K562 (cell line): ENCODE data around the gene ZFYVE28. TPM values are rescaled to one million over a fixed set of nuclear protein-coding genes. Genes with fewer than 3 reads are reported as not detected.

Experiments
- CEBPB ChIP-seq: fragments of 450-650 bp; IDR thresholded peaks from 2 replicates; pipeline ENCODE4 v1.6.1; 2016; ENCODE audit warnings: missing genetic modification characterization, missing compliant biosample characterization
- CTCFL ChIP-seq: IDR thresholded peaks from 2 replicates; pipeline ENCODE4 v1.6.1; 2011; ENCODE audit warnings: borderline replicate concordance, low read depth, mild to moderate bottlenecking, moderate library complexity, low read length; ENCODE audit not compliant: insufficient read depth, poor library complexity, severe bottlenecking
- E2F3 ChIP-seq: fragments of 250-450 bp; sonication (Bioruptor Pico); IDR thresholded peaks from 2 replicates; pipeline ENCODE4 v1.4.0; 2020; ENCODE audit warnings: mild to moderate bottlenecking
- FOS ChIP-seq: IDR thresholded peaks from 3 replicates; pipeline ENCODE4 v1.6.1; 2011; ENCODE audit not compliant: insufficient read length; ENCODE audit errors: extremely low read depth
- GABPB2 ChIP-seq: fragments of 250-450 bp; sonication (Bioruptor Pico); conservative IDR thresholded peaks from 2 replicates; pipeline ENCODE4 v1.5.1; 2021; ENCODE audit warnings: mild to moderate bottlenecking
- HMG20B ChIP-seq: fragments of 250-450 bp; sonication (Bioruptor Pico); IDR thresholded peaks from 2 replicates; pipeline ENCODE4 v1.5.0; 2021; ENCODE audit warnings: mild to moderate bottlenecking
- IRF2 ChIP-seq: sonication (generic); formaldehyde crosslinking; IDR thresholded peaks from 2 replicates; pipeline ENCODE4 v1.8.1; 2022; ENCODE audit warnings: mild to moderate bottlenecking, missing genetic modification reagents
- KLF1 ChIP-seq: fragments of 450-650 bp; IDR thresholded peaks from 2 replicates; pipeline ENCODE4 v1.6.1; 2016; ENCODE audit warnings: missing genetic modification characterization, missing compliant biosample characterization
- KLF10 ChIP-seq: fragments of 250-450 bp; sonication (Bioruptor Pico); IDR thresholded peaks from 2 replicates; pipeline ENCODE4 v1.6.1; 2021; ENCODE audit warnings: matching md5 sums
- MCM2 ChIP-seq: fragments of 450-650 bp; IDR thresholded peaks from 2 replicates; pipeline ENCODE4 v1.6.1; 2017; ENCODE audit warnings: low read depth, mild to moderate bottlenecking
- MCM5 ChIP-seq: fragments of 450-650 bp; IDR thresholded peaks from 2 replicates; pipeline ENCODE4 v1.6.1; 2016; ENCODE audit warnings: low read depth
- TAF1 ChIP-seq: IDR thresholded peaks from 2 replicates; pipeline ENCODE4 v1.6.1; 2011; ENCODE audit warnings: mild to moderate bottlenecking, low read length, moderate library complexity; ENCODE audit not compliant: insufficient read depth, control insufficient read depth, severe bottlenecking; ENCODE audit errors: extremely low read depth
- TCF3 ChIP-seq: sonication (generic); formaldehyde crosslinking; IDR thresholded peaks from 2 replicates; pipeline ENCODE4 v1.4.0; 2020; ENCODE audit warnings: mild to moderate bottlenecking, missing genetic modification reagents
- U2AF2 ChIP-seq: fragments of 200-400 bp; formaldehyde crosslinking; optimal IDR thresholded peaks from 2 replicates; pipeline ENCODE3; 2017; ENCODE audit warnings: low read depth, mild to moderate bottlenecking, low read length
- ZFP91 ChIP-seq: sonication (generic); formaldehyde crosslinking; IDR thresholded peaks from 2 replicates; pipeline ENCODE4 v1.8.0; 2022; ENCODE audit warnings: mild to moderate bottlenecking, missing genetic modification reagents
- ZNF263 ChIP-seq: sonication (generic); formaldehyde crosslinking; IDR thresholded peaks from 2 replicates; pipeline ENCODE4 v1.8.0; 2022; ENCODE audit warnings: mild to moderate bottlenecking, missing genetic modification reagents, borderline replicate concordance
- ZNF324 ChIP-seq: fragments of 250-450 bp; sonication (Bioruptor Pico); IDR thresholded peaks from 2 replicates; pipeline ENCODE4 v1.4.0; 2020; ENCODE audit warnings: mild to moderate bottlenecking
- ZNF431 ChIP-seq: sonication (generic); formaldehyde crosslinking; IDR thresholded peaks from 2 replicates; pipeline ENCODE4 v1.8.0; 2022; ENCODE audit warnings: mild to moderate bottlenecking, missing genetic modification reagents
- ZNF436 ChIP-seq: fragments of 250-450, 450-650 bp; sonication (Bioruptor Pico); formaldehyde crosslinking; IDR thresholded peaks from 2 replicates; pipeline ENCODE4 v1.7.0; 2020; ENCODE audit warnings: mild to moderate bottlenecking
- polyA plus RNA-seq, 8 experiments: library from polyadenylated mRNA; depleted of rRNA in 4 of 8; stranded (reverse) in 5 of 8; unstranded in 3 of 8; fragments of >200 nt; fragmentation: Nextera tagmentation in 2 of 8; fragmentation: Illumina TruSeq in 1 of 8; extraction: Ambion mirVana in 2 of 8; extraction: Trizol in 1 of 8; gene quantifications; 2 replicates each; pipeline versions ENCODE4 v1.2.1 to v1.2.3, GENCODE V29; 2011 to 2014; ENCODE audit warnings: inconsistent platforms in 1 of 8, missing spikeins in 1 of 8
- total RNA-seq, 7 experiments: library from RNA; depleted of rRNA in 6 of 7; stranded (reverse); fragments of >200 nt in 6 of 7; fragmentation: Illumina TruSeq in 2 of 7; extraction: Trizol in 2 of 7; gene quantifications; 2 replicates each; pipeline versions ENCODE4 v1.2.1 to v1.2.3, GENCODE V29; 2011 to 2021; ENCODE audit warnings: low replicate concordance in 1 of 7
- TF ChIP-seq, protein P1 (sequence below): fragments of 250-450 bp; sonication (Bioruptor Pico); IDR thresholded peaks from 2 replicates; pipeline ENCODE4 v1.6.1; 2021; ENCODE audit warnings: mild to moderate bottlenecking
- TF ChIP-seq, protein P2 (sequence below): fragments of 450-650 bp; IDR thresholded peaks from 2 replicates; pipeline ENCODE4 v1.6.1; 2016; ENCODE audit warnings: low read depth, mild to moderate bottlenecking, moderate library complexity

Gene ZFYVE28
- total and polyA plus RNA-seq, 9 of the 15 experiments (the other 6 are each of a cell fraction or from before 2014, with no cell fraction given), result 1.3 to 24.8 (median 8.9) TPM

DNA sequence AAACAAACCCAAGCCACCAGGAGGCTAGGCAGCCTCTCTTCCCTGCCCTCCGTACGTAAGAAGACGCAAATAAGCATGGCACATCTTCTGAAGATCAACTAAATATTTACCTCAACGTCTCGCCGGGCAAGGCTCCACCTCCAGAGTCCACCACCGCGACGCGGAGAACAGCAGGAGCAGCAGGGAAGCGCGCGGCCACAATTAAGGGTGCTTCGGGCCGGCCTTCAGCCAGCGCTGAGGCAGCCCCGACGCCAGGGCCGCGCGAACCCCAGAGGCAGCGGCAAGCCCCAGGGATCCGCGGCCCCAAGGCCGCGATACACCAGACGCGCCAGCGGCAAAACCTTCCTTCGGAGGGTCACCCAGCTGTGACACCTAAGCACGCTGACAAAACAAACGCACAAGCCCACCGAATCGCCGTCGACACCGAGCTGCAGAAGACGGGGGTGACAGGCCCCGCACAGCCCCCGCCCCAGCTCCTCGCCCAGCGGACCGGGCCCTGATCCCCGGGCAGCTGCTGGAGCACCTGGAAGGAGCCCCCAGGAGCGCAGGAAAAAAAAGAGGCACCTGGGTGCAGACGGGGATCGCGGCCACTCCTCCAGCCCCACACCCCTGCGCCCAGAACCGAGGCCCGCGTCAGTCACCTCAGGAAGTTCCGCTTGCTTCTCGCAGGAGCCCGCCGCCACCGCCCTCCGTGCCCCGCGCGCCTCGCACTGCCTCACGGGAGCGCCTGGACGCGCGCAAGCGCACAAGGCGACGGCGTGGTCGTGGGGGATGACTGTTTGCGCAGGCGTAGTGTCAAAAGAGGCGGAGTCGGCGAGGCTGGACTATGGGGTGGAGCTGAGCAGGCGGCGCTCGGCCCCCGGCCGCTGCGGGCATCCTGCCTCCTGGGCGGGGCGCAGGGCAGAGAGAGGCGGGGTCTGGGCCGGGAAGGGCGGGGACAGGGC lies 176.8 kb downstream of the ZFYVE28 start, which contains the start of the genes HAUS3 and POLN (continued):
- TF ChIP-seq ZNF436 (CRISPR knock-in tag) (no peak), CEBPB (tag) (no peak), E2F3 (CRISPR knock-in tag) (0 out of 2 replicates have a peak, but pooled peaks have one; percentile 35), TAF1 (peak; percentile 79), KLF1 (tag) (no peak), FOS (no peak), MCM5 (no peak), HMG20B (no peak), U2AF2 (no peak), MCM2 (no peak), TCF3 (CRISPR knock-in tag) (no peak; the same call in 1 of the 2 replicates), ZNF431 (CRISPR knock-in tag) (no peak), ZFP91 (CRISPR knock-in tag) (no peak), ZNF324 (CRISPR knock-in tag) (no peak), KLF10 (CRISPR knock-in tag) (no peak), ZNF263 (CRISPR knock-in tag) (peak; percentile 51; the same call in 1 of the 2 replicates), CTCFL (no peak), IRF2 (CRISPR knock-in tag) (no peak), GABPB2 (CRISPR knock-in tag) (no peak)
- TF ChIP-seq, protein P1, sequence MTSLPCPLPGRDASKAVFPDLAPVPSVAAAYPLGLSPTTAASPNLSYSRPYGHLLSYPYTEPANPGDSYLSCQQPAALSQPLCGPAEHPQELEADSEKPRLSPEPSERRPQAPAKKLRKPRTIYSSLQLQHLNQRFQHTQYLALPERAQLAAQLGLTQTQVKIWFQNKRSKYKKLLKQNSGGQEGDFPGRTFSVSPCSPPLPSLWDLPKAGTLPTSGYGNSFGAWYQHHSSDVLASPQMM (CRISPR knock-in tag), result no peak
- TF ChIP-seq, protein P2, sequence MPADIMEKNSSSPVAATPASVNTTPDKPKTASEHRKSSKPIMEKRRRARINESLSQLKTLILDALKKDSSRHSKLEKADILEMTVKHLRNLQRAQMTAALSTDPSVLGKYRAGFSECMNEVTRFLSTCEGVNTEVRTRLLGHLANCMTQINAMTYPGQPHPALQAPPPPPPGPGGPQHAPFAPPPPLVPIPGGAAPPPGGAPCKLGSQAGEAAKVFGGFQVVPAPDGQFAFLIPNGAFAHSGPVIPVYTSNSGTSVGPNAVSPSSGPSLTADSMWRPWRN, result no peak
